HepG2 (cell line): ENCODE measurements around the gene ZFP36L2. TPM values are rescaled to one million over a fixed set of nuclear protein-coding genes. Genes with fewer than 3 reads are reported as not detected.

Source experiments
- DMTF1 ChIP-seq: sonication (generic); formaldehyde crosslinking; IDR thresholded peaks from 2 replicates; pipeline ENCODE4 v1.4.0; 2020; ENCODE audit warnings: mild to moderate bottlenecking, missing genetic modification reagents
- DNMT1 ChIP-seq: sonication (generic); formaldehyde crosslinking; IDR thresholded peaks from 2 replicates; pipeline ENCODE4 v1.5.1; 2020; ENCODE audit warnings: mild to moderate bottlenecking, missing genetic modification reagents
- FOXO4 ChIP-seq: sonication (generic); formaldehyde crosslinking; conservative IDR thresholded peaks from 2 replicates; pipeline ENCODE4 v1.8.1; 2023; ENCODE audit warnings: missing genetic modification reagents
- GLI4 ChIP-seq: sonication (generic); formaldehyde crosslinking; IDR thresholded peaks from 2 replicates; pipeline ENCODE4 v1.5.1; 2020; ENCODE audit warnings: missing genetic modification reagents, mild to moderate bottlenecking, moderate library complexity, borderline replicate concordance
- HIVEP1 ChIP-seq: sonication (generic); formaldehyde crosslinking; IDR thresholded peaks from 2 replicates; pipeline ENCODE4 v1.4.0; 2020; ENCODE audit warnings: mild to moderate bottlenecking, missing genetic modification reagents
- JARID2 ChIP-seq: sonication (generic); formaldehyde crosslinking; IDR thresholded peaks from 2 replicates; pipeline ENCODE4 v1.8.1; 2023; ENCODE audit warnings: missing genetic modification reagents, inconsistent platforms; ENCODE audit not compliant: insufficient replicate concordance
- KDM2A ChIP-seq: sonication (generic); formaldehyde crosslinking; IDR thresholded peaks from 2 replicates; pipeline ENCODE4 v1.4.0; 2020; ENCODE audit warnings: low read depth, missing genetic modification reagents, borderline replicate concordance
- PCBP1 ChIP-seq: fragments of 200-400 bp; formaldehyde crosslinking; IDR thresholded peaks from 2 replicates; pipeline ENCODE4 v1.6.1; 2017; ENCODE audit warnings: mild to moderate bottlenecking, low read depth, low read length, borderline replicate concordance
- PHF20 ChIP-seq: sonication (generic); formaldehyde crosslinking; IDR thresholded peaks from 2 replicates; pipeline ENCODE4 v1.5.0; 2020; ENCODE audit warnings: mild to moderate bottlenecking, missing genetic modification reagents
- TEAD3 ChIP-seq: optimal IDR thresholded peaks from 2 replicates; pipeline ENCODE3; 2016; ENCODE audit warnings: borderline replicate concordance
- TFDP1 ChIP-seq: IDR thresholded peaks from 2 replicates; pipeline ENCODE4 v1.6.1; 2016; ENCODE audit warnings: missing compliant biosample characterization, missing genetic modification reagents, borderline replicate concordance
- ZNF337 ChIP-seq: sonication (generic); formaldehyde crosslinking; IDR thresholded peaks from 2 replicates; pipeline ENCODE4 v1.5.1; 2020; ENCODE audit warnings: missing genetic modification reagents, low read depth, mild to moderate bottlenecking, borderline replicate concordance
- ZNF407 ChIP-seq: sonication (generic); formaldehyde crosslinking; IDR thresholded peaks from one replicate; pipeline ENCODE4 v1.5.1; 2020; ENCODE audit warnings: mild to moderate bottlenecking, missing genetic modification reagents; ENCODE audit errors: not compliant biosample characterization
- ZNF556 ChIP-seq: sonication (generic); formaldehyde crosslinking; IDR thresholded peaks from 2 replicates; pipeline ENCODE4 v1.4.0; 2020; ENCODE audit warnings: mild to moderate bottlenecking, missing genetic modification reagents, borderline replicate concordance
- ZNF598 ChIP-seq: sonication (generic); formaldehyde crosslinking; IDR thresholded peaks from 2 replicates; pipeline ENCODE4 v1.5.1; 2020; ENCODE audit warnings: mild to moderate bottlenecking, missing genetic modification reagents, borderline replicate concordance
- polyA plus RNA-seq, 8 experiments: library from polyadenylated mRNA; depleted of rRNA in 3 of 8; stranded (reverse) in 7 of 8; unstranded in 1 of 8; fragments of >200 nt; fragmentation: Illumina TruSeq in 4 of 8; extraction: Trizol in 4 of 8; gene quantifications; 2 replicates each; pipeline versions ENCODE4 v1.2.1 to v1.2.3, GENCODE V29; 2011 to 2016; ENCODE audit warnings: low read depth in 4 of 8, missing spikeins in 1 of 8, mixed read lengths in 1 of 8; ENCODE audit not compliant: insufficient read depth in 1 of 8
- total RNA-seq, 5 experiments: library from RNA; depleted of rRNA; stranded (reverse); fragments of >200 nt; fragmentation: Illumina TruSeq; extraction: Trizol; gene quantifications; 2 replicates each; pipeline ENCODE4 v1.2.3, GENCODE V29; 2016; ENCODE audit warnings: low read depth in 1 of 5

The ZFP36L2 gene
- total and polyA plus RNA-seq, 2 of the 13 experiments (the other 11 are each of a cell fraction or from before 2014, with no cell fraction given): 11.2 to 21.8 TPM

- 0 out of 2 replicates have a peak, but pooled peaks have one; percentile 28 for TF ChIP-seq PHF20 (CRISPR knock-in tag)
- peak; percentile 24 for TF ChIP-seq TEAD3
- TF ChIP-seq ZNF556 (CRISPR knock-in tag): 0 out of 2 replicates have a peak, but pooled peaks have one; percentile 3
- no peak for TF ChIP-seq FOXO4 (CRISPR knock-in tag)
- TF ChIP-seq PCBP1: no peak
- TF ChIP-seq ZNF598 (CRISPR knock-in tag): peak; percentile 8; the same call in 1 of the 2 replicates
- 0 out of 2 replicates have a peak, but pooled peaks have one; percentile 2 for TF ChIP-seq TFDP1 (CRISPR knock-in tag)
- TF ChIP-seq JARID2 (CRISPR knock-in tag): no peak
- 0 out of 2 replicates have a peak, but pooled peaks have one; percentile 13 for TF ChIP-seq DMTF1
- no peak for TF ChIP-seq ZNF337 (CRISPR knock-in tag)
- TF ChIP-seq HIVEP1 (CRISPR knock-in tag): no peak
- no peak for TF ChIP-seq DNMT1 (CRISPR knock-in tag)
- TF ChIP-seq GLI4 (CRISPR knock-in tag): peak; percentile 35; the same call in 1 of the 2 replicates
- no peak for TF ChIP-seq KDM2A (CRISPR knock-in tag)
- TF ChIP-seq ZNF407 (CRISPR knock-in tag): peak; percentile 12
Observed at GRCh38 chr2:43178055-43178598, 48.3 kb downstream of the ZFP36L2 start (continued).
